Cardiac fibroblast (primary cell): ENCODE results near the gene CNGB1.

ENCODE experiments used
- DNase-seq, 2 donors: peaks; one replicate each; pipeline versions ENCODE4 v3.0.0 to v3.0.0-alpha.2; 2010; ENCODE audit warnings: low read depth in 2 of 2
- H3K4me3 ChIP-seq, 2 donors: replicated peaks in 1 of 2; 1 replicate in 1 of 2; 2 replicates in 1 of 2; pipeline ENCODE4 v1.5.1; 2011; ENCODE audit warnings: low read depth in 2 of 2, low read length in 2 of 2, mild to moderate bottlenecking in 2 of 2, moderate library complexity in 1 of 2
- CTCF ChIP-seq: IDR thresholded peaks from one replicate; pipeline ENCODE4 v1.5.1; 2011; ENCODE audit warnings: low read depth, mild to moderate bottlenecking, low read length, inconsistent platforms

The CNGB1 gene

GRCh38 chr16:57926041-57926440, 44.9 kb downstream of the CNGB1 start:
- no peak for DNase-seq
- TF ChIP-seq CTCF = no peak
- no peak overlapping the region for H3K4me3 ChIP-seq

- no peak for TF ChIP-seq CTCF
- DNase-seq = no peak
- no peak overlapping the region for H3K4me3 ChIP-seq
Observed at GRCh38 chr16:57925310-57925709, 45.6 kb downstream of the CNGB1 start.

- no peak for DNase-seq
- no peak for TF ChIP-seq CTCF
- H3K4me3 ChIP-seq = no peak overlapping the region
Observed at GRCh38 chr16:57924514-57924913, 46.4 kb downstream of the CNGB1 start.

GRCh38 chr16:57923841-57924240, 47.1 kb downstream of the CNGB1 start:
- H3K4me3 ChIP-seq = no peak overlapping the region
- TF ChIP-seq CTCF = no peak
- no peak for DNase-seq

GRCh38 chr16:57923418-57923817, 47.5 kb downstream of the CNGB1 start:
- DNase-seq = no peak
- no peak for TF ChIP-seq CTCF
- H3K4me3 ChIP-seq = no peak overlapping the region

GRCh38 chr16:57920880-57921229, 50.1 kb downstream of the CNGB1 start:
- TF ChIP-seq CTCF = no peak
- DNase-seq = no peak
- no peak overlapping the region for H3K4me3 ChIP-seq

- H3K4me3 ChIP-seq = no peak overlapping the region
- no peak for TF ChIP-seq CTCF
- no peak for DNase-seq
Observed at GRCh38 chr16:57920215-57920879, 50.6 kb downstream of the CNGB1 start.
